HG02623 (cell line): ENCODE data around the gene NCK2.

Experiments
- ATAC-seq: cut with Tn5 transposase; IDR thresholded peaks from one replicate; pipeline ENCODE4 v1.9.1; 2021; ENCODE audit warnings: moderate library complexity; ENCODE audit not compliant: unreplicated experiment

Gene NCK2

GRCh38 chr2:105841551-105841950, 96.8 kb downstream of the NCK2 start:
- no peak for ATAC-seq

DNA sequence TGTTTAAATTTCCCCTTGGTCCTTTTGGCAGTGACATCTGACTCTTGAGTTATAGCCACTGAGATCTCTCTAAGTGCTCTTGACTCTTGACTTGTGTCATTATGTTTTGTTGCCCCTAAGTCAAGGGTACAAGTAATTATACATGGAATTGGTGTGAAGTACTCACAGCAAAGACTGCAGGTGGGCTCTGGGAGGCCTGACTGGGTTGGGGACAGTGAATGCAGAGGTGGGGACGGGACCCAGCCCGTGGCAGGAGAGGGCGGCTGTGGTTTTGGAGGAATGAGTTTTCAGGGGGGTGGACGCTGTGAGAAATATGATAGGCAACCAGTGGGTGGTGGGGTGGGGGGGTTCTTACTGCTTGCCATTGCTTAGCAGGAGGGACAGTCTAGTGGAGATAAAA, 97.8 kb downstream of the NCK2 start:
- no peak for ATAC-seq

- ATAC-seq: no peak
These were observed 99.0 kb downstream of the NCK2 start for GRCh38 chr2:105843476-105844374.

GRCh38 chr2:105845976-105846375, 101.3 kb downstream of the NCK2 start:
- ATAC-seq: no peak

DNA sequence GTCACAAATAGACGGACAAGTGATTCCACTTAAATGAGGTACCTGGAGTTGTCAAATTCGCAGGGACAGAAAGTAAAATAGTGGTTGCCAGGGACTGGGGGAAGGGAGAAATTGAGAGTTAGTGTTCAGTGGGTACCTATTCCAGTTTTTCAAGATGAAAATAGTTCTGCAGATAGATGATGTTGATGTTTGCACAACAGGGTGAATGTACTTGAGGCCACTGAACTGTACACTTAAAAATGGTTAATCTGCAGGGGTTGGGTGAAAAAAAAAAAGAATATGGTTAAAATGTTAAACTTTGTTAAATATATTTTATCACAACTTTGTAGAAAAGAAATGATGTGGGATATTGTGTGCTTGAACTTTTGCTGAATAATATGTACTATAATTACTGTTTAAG, 102.3 kb downstream of the NCK2 start:
- ATAC-seq: no peak

DNA sequence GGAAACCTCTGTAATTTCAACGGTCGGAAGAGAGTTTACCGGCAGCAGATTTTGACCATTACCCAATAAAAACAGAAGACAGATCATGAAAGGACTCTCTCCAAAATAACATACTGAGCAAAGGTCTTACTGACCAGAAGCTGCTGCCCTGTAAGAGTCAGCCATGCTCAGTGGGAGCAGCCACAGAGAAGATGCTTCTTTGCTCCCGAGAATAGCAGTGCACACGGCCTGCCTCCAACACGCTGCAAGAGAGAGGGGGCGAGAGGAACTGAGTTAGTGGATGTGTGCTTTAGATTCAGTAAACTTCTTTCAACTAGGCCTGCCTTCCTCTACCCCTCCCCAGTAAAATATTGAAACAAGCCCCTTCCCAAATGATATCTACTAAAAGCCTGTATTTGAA, 103.7 kb downstream of the NCK2 start:
- no peak for ATAC-seq

- no peak for ATAC-seq
These were observed 104.9 kb downstream of the NCK2 start for GRCh38 chr2:105849431-105850179.

GRCh38 chr2:105852066-105852465, 107.4 kb downstream of the NCK2 start:
- ATAC-seq: no peak

DNA sequence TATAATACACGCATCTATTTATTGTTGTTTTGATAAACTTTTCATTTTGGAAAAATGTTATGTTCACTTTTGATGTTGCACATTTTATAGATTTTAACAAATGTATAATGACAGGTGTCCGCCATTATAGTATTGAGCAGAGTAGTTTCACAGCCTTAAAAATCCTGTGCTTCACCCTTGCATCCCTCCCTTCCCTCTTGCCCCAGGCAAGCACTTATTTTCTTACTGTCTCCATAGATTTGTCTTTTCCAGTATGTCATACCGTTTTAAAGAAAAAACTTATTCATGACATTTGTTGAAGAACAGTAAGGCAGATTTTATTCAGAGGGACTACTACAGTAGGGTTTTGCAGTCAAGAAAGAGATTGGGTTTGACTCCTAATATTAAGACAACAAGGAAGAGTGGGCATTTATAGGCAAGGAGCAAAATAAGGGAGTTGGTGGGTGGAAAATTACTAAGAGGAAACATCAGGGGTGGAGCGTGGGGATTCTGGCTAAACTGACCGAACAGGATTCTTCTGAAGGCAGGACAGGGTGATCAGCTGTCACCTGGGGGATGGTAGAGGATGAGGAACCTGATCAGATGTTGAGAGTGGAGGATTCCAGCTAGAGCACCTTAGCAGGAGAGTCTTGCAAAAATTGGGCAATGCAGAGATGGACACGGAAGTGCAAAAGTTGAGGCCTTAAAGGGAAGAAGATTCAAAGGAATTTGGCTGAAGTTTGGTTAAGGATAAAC, 108.8 kb downstream of the NCK2 start:
- ATAC-seq: no peak

GRCh38 chr2:105854972-105855371, 110.3 kb downstream of the NCK2 start:
- no peak for ATAC-seq

GRCh38 chr2:105856581-105856980, 111.9 kb downstream of the NCK2 start:
- ATAC-seq: no peak

GRCh38 chr2:105857076-105857740, 112.5 kb downstream of the NCK2 start:
- ATAC-seq: no peak

- ATAC-seq: no peak
These were observed 114.4 kb downstream of the NCK2 start for GRCh38 chr2:105858868-105859693.

GRCh38 chr2:105859694-105859951, 114.9 kb downstream of the NCK2 start:
- ATAC-seq: no peak

GRCh38 chr2:105860567-105860966, 115.9 kb downstream of the NCK2 start:
- no peak for ATAC-seq

GRCh38 chr2:105861200-105861599, 116.5 kb downstream of the NCK2 start:
- ATAC-seq: no peak

DNA sequence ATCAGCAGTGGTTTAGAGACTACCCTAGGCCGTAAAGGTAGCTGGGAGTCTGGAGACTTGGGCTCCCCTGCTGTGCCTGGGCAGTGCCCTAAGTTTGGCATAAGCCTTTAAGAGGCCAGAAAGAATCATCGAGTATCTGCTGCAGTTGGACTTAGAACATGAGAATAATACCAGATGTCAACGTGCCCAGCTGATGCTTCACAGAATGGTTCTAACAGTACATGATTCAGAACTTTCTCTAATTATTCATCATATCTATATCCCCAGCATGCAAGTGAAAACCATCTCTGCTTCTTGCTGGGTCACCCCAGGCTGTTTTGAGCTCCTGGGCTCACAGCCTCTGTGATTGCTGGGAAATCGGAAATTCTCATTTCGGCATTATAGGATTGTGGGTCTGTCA, 118.1 kb downstream of the NCK2 start:
- ATAC-seq: no peak

DNA sequence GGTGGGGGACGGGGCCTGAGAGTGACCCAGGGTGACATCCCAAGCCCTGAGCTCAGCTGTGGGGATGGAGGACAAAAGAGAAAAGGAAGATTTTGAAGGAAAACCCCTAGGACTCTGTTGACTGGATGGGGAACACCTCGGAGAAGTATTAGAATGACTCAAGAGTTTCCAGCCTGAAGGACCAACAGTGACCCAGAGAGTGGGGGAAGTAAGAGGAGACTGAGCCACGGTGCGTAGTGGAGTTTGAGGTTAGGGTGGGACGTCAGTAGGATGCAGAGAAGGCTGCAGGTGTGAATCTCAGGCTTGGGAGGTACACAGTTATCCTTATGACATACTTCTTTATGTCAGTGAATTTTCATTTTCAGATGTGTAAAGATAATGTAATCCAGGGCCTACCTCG, 119.5 kb downstream of the NCK2 start:
- ATAC-seq: no peak

DNA sequence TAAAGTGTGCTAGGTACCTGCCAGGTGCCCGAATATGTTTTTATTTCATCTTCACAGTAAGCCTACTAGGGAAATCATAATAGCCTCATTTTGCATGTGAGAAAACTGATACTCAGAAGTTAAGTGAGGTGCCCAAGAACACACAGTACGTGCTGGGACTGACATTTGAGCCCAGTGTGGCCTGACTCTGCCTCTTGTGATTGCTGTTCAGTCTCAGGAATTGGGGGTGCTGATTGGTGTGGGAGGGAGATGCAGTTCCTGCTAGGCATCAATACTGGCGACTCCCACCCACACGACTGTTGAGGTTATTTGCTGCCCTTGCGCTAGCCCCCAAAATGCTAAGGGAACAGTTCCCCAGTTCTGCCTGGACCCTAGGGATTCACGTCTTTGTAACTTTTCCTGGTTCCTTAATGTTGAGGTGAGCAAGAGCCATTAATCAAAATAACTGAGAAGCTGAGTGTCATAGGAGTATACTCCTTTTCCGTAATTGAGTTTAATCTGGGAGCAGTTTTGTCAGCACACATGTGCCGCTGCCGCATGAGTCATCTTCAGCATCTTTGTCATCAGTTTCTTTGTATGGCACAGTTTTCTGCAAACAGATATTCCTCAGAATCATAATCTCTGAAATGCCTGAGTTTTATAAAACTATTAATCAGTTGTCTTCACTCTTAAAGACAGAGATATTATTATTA, 120.7 kb downstream of the NCK2 start:
- ATAC-seq: no peak
